Measurements from ENCODE around the gene CRTAC1. TPM values are rescaled to one million over a fixed set of nuclear protein-coding genes. Genes with fewer than 3 reads are reported as not detected.

CRTAC1 gene
- polyA plus RNA-seq, 2 of the 4 experiments (the other 2 are of a cell fraction), result 0.32 to 0.39 TPM

- Histone ChIP-seq H3K27ac (no peak overlapping the region), H3K4me3 (no peak overlapping the region), H3K4me1 (no peaks in the 10 kb centered on the region), H3K4me2 (no peak overlapping the region), H3K9me3 (no peaks in the 10 kb centered on the region)
- ChIA-PET CTCF (interaction anchor here (1.0 to 1.5 kb wide), 3 partner anchors 18 to 141 kb away, joined by 3 to 8 read pairs (median 3); no protein-coding TSS in a partner anchor), POLR2A (no interaction called here)
- WGBS (ENCODE audit: missing lambda C conversion rate), result 74% methylated on average over 10 of the region's 10 CpGs
- no peak for FAIRE-seq
- TF ChIP-seq ESRRA (IDR thresholded peaks at IDR 0.05; ENCODE audit: borderline replicate concordance, low read length) (no peak), MAFK (IDR thresholded peaks at IDR 0.05; ENCODE audit: partially characterized antibody) (peak; percentile 91)
- ATAC-seq, result no peak
- no peak for DNase-seq (ENCODE audit: low read depth in 1 of 2, low spot score in 1 of 2)
These were observed 97.4 kb downstream of the CRTAC1 start for GRCh38 chr10:97932932-97933530.

- no peak for FAIRE-seq
- POLR2A ChIA-PET, result no interaction called here
- TF ChIP-seq NR3C1 (IDR thresholded peaks at IDR 0.05), result no peak
- TF ChIP-seq MAFK (IDR thresholded peaks at IDR 0.05; ENCODE audit: partially characterized antibody), result peak; percentile 69
- no peaks in the 10 kb centered on the region for H3K9me3 ChIP-seq
- CTCF ChIA-PET, result interaction anchor here (0.6 to 1.9 kb wide), 6 partner anchors 12 to 139 kb away, joined by 3 to 9 read pairs (median 3); no protein-coding TSS in a partner anchor
- H3K27ac ChIP-seq, result no peak overlapping the region
- H3K4me1 ChIP-seq, result no peaks in the 10 kb centered on the region
- 34% methylated on average over 4 of the region's 4 CpGs for WGBS (ENCODE audit: missing lambda C conversion rate)
- H3K4me3 ChIP-seq, result no peak overlapping the region
- no peak overlapping the region for H3K4me2 ChIP-seq
- DNase-seq (ENCODE audit: low read depth in 1 of 2, low spot score in 1 of 2), result no peak
- ATAC-seq, result no peak
These were observed 99.4 kb downstream of the CRTAC1 start for GRCh38 chr10:97931041-97931440.

- no peak for TF ChIP-seq HDAC2 (IDR thresholded peaks at IDR 0.05)
- no peak for TF ChIP-seq NPAS2 (CRISPR knock-in tag; IDR thresholded peaks at IDR 0.05; ENCODE audit: borderline replicate concordance)
- TF ChIP-seq BHLHE40 (IDR thresholded peaks at IDR 0.05; ENCODE audit: low read depth, low read length), result no peak
- TF ChIP-seq TFCP2L1 (CRISPR knock-in tag; IDR thresholded peaks at IDR 0.05), result no peak
- TF ChIP-seq PBX3 (IDR thresholded peaks at IDR 0.05), result no peak
- no peak for TF ChIP-seq RARB (CRISPR knock-in tag; IDR thresholded peaks at IDR 0.05)
- no peak for TF ChIP-seq ZFP36 (IDR thresholded peaks at IDR 0.05; ENCODE audit: borderline replicate concordance, partially characterized antibody)
- TF ChIP-seq BCL3 (IDR thresholded peaks at IDR 0.05), result no peak
- no peak for TF ChIP-seq POLR2AphosphoS2 (conservative IDR thresholded peaks at IDR 0.05; ENCODE audit: low read length)
- TF ChIP-seq HOXA7 (CRISPR knock-in tag; IDR thresholded peaks at IDR 0.05), result no peak
- ATAC-seq (no peak; a peak in 1 of 6 replicates), FAIRE-seq (no peak), DNase-seq (ENCODE audit: low read depth in 1 of 2, low spot score in 1 of 2) (no peak)
- Histone ChIP-seq H3K4me3 (no peak overlapping the region), H3K4me2 (no peak overlapping the region), H3K27ac (no peak overlapping the region), H3K9me3 (no peaks in the 10 kb centered on the region), H3K4me1 (no peaks in the 10 kb centered on the region)
- ChIA-PET CTCF (interaction anchor here (2.2 kb wide), 1 partner anchor 113 kb away, joined by 9 read pairs; no protein-coding TSS in a partner anchor), POLR2A (no interaction called here)
- WGBS (ENCODE audit: missing lambda C conversion rate), result 64% methylated on average over 6 of the region's 6 CpGs
These were observed 101.5 kb downstream of the CRTAC1 start for GRCh38 chr10:97928897-97929296.

- CTCF ChIA-PET, result interaction anchor here (0.5 to 4.2 kb wide), 2 partner anchors 13 to 781 kb away, joined by 3 to 23 read pairs; no protein-coding TSS in a partner anchor
- H3K4me2 ChIP-seq, result no peak overlapping the region
- POLR2A ChIA-PET, result no interaction called here
- no peak overlapping the region for H3K27ac ChIP-seq
- 30% methylated on average over 10 of the region's 10 CpGs for WGBS (ENCODE audit: missing lambda C conversion rate)
- DNase-seq (ENCODE audit: low read depth in 1 of 2, low spot score in 1 of 2) (no peak), FAIRE-seq (no peak), ATAC-seq (no peak)
- H3K4me1 ChIP-seq, result no peaks in the 10 kb centered on the region
- H3K4me3 ChIP-seq, result no peak overlapping the region
- H3K9me3 ChIP-seq, result no peaks in the 10 kb centered on the region
- TF ChIP-seq NR3C1 (IDR thresholded peaks at IDR 0.05) (no peak), RNF2 (IDR thresholded peaks at IDR 0.05; ENCODE audit: borderline replicate concordance, low read depth) (no peak), EHF (CRISPR knock-in tag; IDR thresholded peaks at IDR 0.05) (no peak), ZC3H11A (IDR thresholded peaks at IDR 0.05) (no peak), CBX2 (IDR thresholded peaks at IDR 0.05; ENCODE audit: borderline replicate concordance, low read depth) (no peak), PBX3 (IDR thresholded peaks at IDR 0.05) (no peak), FOXS1 (CRISPR knock-in tag; IDR thresholded peaks at IDR 0.05) (no peak), CBX8 (IDR thresholded peaks at IDR 0.05) (no peak), HOXB13 (CRISPR knock-in tag; IDR thresholded peaks at IDR 0.05; ENCODE audit: low read depth) (no peak), JUNB (IDR thresholded peaks at IDR 0.05) (no peak), CTCF (IDR thresholded peaks at IDR 0.05) (no peak), ZNF302 (CRISPR knock-in tag; IDR thresholded peaks at IDR 0.05) (no peak), NFE2L2 (conservative IDR thresholded peaks at IDR 0.05; ENCODE audit: low read length) (no peak), ESRRA (IDR thresholded peaks at IDR 0.05; ENCODE audit: borderline replicate concordance, low read length) (no peak), TP53 (CRISPR knock-in tag; IDR thresholded peaks at IDR 0.05) (no peak), SMC3 (IDR thresholded peaks at IDR 0.05) (no peak), RCOR1 (IDR thresholded peaks at IDR 0.05; ENCODE audit: low read depth, low read length) (no peak)
These were observed 102.8 kb downstream of the CRTAC1 start for GRCh38 chr10:97927622-97928021.

All from A549 (cell line).